Activated B cell treated with CpG ODN at 0.5 μM for 24 hours (primary cell): ENCODE measurements around the gene SIAE. TPM values are rescaled to one million over a fixed set of nuclear protein-coding genes. Genes with fewer than 3 reads are reported as not detected.

Experiments used
- ATAC-seq: fragments of 200-7000 bp; cut with Tn5 transposase; one replicate; pipeline ENCODE4 v1.10.0; 2021; ENCODE audit warnings: low read depth, mild to moderate bottlenecking, moderate library complexity
- CTCF ChIA-PET: fragments of 350-600 bp; sonication (Branson Sonifier 250); formaldehyde crosslinking; loops from one replicate; lab custom pipeline; 2021; ENCODE audit warnings: antibody characterized with exemption; lab: Charles Lee
- POLR2A ChIA-PET: fragments of 350-600 bp; sonication (Branson Sonifier 250); formaldehyde crosslinking; loops from one replicate; lab custom pipeline; 2021; ENCODE audit warnings: antibody characterized with exemption; lab: Charles Lee
- DNase-seq: peaks from one replicate; pipeline ENCODE4 v3.0.0; 2022
- H3K27ac Mint-ChIP-seq: one replicate; pipeline ENCODE4 v1.8.0; 2020; ENCODE audit warnings: mixed read lengths
- H3K27me3 Mint-ChIP-seq: one replicate; pipeline ENCODE4 v1.8.0; 2021; ENCODE audit warnings: mixed read lengths
- H3K36me3 Mint-ChIP-seq: one replicate; pipeline ENCODE4 v1.8.0; 2021; ENCODE audit warnings: low read depth, mixed read lengths
- H3K4me1 Mint-ChIP-seq: one replicate; pipeline ENCODE4 v1.8.0; 2021; ENCODE audit warnings: mixed read lengths
- H3K4me3 Mint-ChIP-seq: one replicate; pipeline ENCODE4 v1.8.0; 2020; ENCODE audit warnings: mild to moderate bottlenecking, mixed read lengths
- H3K9me3 Mint-ChIP-seq: one replicate; pipeline ENCODE4 v1.8.0; 2020; ENCODE audit warnings: mixed read lengths
- CTCF ChIP-seq: fragments of 200-600 bp; IDR thresholded peaks from one replicate; pipeline ENCODE4 v1.8.0; 2022; ENCODE audit warnings: antibody characterized with exemption, mild to moderate bottlenecking
- intact Hi-C: fragments of 100-400 bp; cut with micrococcal nuclease; formaldehyde crosslinking; loops from one replicate; pipeline ENCODE4 v1.15.1; 2024
- total RNA-seq: library from RNA; stranded (reverse); gene quantifications from 2 replicates; pipeline ENCODE4 v1.2.3, GENCODE V29; 2022

SIAE gene
- total RNA-seq, 1 donor from 2014 or later = 3.4 TPM

- CTCF ChIA-PET = no interaction called here
- no peak overlapping the region for H3K4me3 Mint-ChIP-seq
- no peak for TF ChIP-seq CTCF
- intact Hi-C loops = no loop called here
- ATAC-seq (no peak), DNase-seq (no peak)
- peaks cover 12% of the 10 kb centered on the region for H3K36me3 Mint-ChIP-seq
- H3K9me3 Mint-ChIP-seq = peaks cover 10% of the 10 kb centered on the region
- H3K4me1 Mint-ChIP-seq = peaks cover 7% of the 10 kb centered on the region
- POLR2A ChIA-PET = no interaction called here
- H3K27me3 Mint-ChIP-seq = no peaks in the 10 kb centered on the region
- no peak overlapping the region for H3K27ac Mint-ChIP-seq
Observed at GRCh38 chr11:124678416-124678815, 4.9 kb upstream of the SIAE start.

DNA sequence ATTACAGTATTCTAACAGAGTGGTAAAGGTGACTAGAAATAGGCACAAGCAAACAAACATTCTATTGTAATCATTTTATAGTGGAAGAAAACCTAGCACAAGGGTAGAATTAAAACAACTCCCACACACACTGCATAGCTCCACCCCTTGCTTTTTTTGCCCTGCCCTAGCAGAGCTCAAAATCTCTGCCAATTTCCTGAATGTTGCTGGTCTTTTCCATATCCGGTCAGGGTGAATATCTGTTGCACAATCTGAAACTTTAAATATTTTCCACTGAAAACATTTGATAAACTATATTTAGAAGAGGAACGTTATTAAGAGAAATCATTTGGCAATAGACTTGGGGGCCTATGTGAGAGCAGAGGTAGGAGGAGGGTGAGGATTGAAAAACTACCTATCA lies 2.8 kb upstream of the SIAE start:
- H3K36me3 Mint-ChIP-seq = peaks cover 2% of the 10 kb centered on the region
- intact Hi-C loops = no loop called here
- no peak for ATAC-seq
- peaks cover 18% of the 10 kb centered on the region for H3K4me1 Mint-ChIP-seq
- no peak for TF ChIP-seq CTCF
- peaks cover 3% of the 10 kb centered on the region for H3K9me3 Mint-ChIP-seq
- no peaks in the 10 kb centered on the region for H3K27me3 Mint-ChIP-seq
- H3K27ac Mint-ChIP-seq = no peak overlapping the region
- CTCF ChIA-PET = interaction anchor here (1.0 to 1.4 kb wide), 2 partner anchors 86 to 88 kb away, joined by 3 read pairs; no protein-coding TSS in a partner anchor
- POLR2A ChIA-PET = interaction anchor here (1.0 kb wide), 1 partner anchor 70 kb away, joined by 3 read pairs; no protein-coding TSS in a partner anchor
- DNase-seq = no peak
- no peak overlapping the region for H3K4me3 Mint-ChIP-seq

GRCh38 chr11:124674571-124674970 lies 1.0 kb upstream of the SIAE start:
- peak overlapping the region; percentile 95 for H3K27ac Mint-ChIP-seq
- ATAC-seq (no peak), DNase-seq (no peak)
- H3K4me1 Mint-ChIP-seq = peaks cover 27% of the 10 kb centered on the region
- ChIA-PET CTCF (no interaction called here), POLR2A (interaction anchor here (0.6 to 2.5 kb wide), 10 partner anchors 22 to 126 kb away, joined by 3 to 24 read pairs (median 8); partner anchors contain the start of genes MSANTD2, NRGN and TBRG1)
- intact Hi-C loops = loop anchor here (2.0 to 5.0 kb wide), 4 partner anchors 398 to 1212 kb away; partner anchors contain the start of genes HYLS1 and TMEM218
- no peaks in the 10 kb centered on the region for H3K9me3 Mint-ChIP-seq
- peak overlapping the region; percentile 92 for H3K4me3 Mint-ChIP-seq
- TF ChIP-seq CTCF = no peak
- H3K36me3 Mint-ChIP-seq = peaks cover 2% of the 10 kb centered on the region
- H3K27me3 Mint-ChIP-seq = no peaks in the 10 kb centered on the region

GRCh38 chr11:124674168-124674517 lies 604 bp upstream of the SIAE start:
- ATAC-seq (no peak), DNase-seq (no peak)
- intact Hi-C loops = loop anchor here (2.0 to 5.0 kb wide), 4 partner anchors 398 to 1213 kb away; partner anchors contain the start of genes HYLS1 and TMEM218
- CTCF ChIA-PET = interaction anchor here (0.8 to 1.4 kb wide), 6 partner anchors 65 to 165 kb away, joined by 3 to 5 read pairs (median 3); partner anchors contain the start of gene MSANTD2
- Mint-ChIP-seq H3K9me3 (no peaks in the 10 kb centered on the region), H3K36me3 (peaks cover 2% of the 10 kb centered on the region), H3K4me1 (peaks cover 27% of the 10 kb centered on the region), H3K27me3 (no peaks in the 10 kb centered on the region), H3K4me3 (peak overlapping the region; percentile 92), H3K27ac (peak overlapping the region; percentile 95)
- no peak for TF ChIP-seq CTCF
- POLR2A ChIA-PET = interaction anchor here (0.6 to 2.5 kb wide), 12 partner anchors 49 to 126 kb away, joined by 3 to 24 read pairs (median 8); partner anchors contain the start of genes MSANTD2, NRGN and TBRG1

DNA sequence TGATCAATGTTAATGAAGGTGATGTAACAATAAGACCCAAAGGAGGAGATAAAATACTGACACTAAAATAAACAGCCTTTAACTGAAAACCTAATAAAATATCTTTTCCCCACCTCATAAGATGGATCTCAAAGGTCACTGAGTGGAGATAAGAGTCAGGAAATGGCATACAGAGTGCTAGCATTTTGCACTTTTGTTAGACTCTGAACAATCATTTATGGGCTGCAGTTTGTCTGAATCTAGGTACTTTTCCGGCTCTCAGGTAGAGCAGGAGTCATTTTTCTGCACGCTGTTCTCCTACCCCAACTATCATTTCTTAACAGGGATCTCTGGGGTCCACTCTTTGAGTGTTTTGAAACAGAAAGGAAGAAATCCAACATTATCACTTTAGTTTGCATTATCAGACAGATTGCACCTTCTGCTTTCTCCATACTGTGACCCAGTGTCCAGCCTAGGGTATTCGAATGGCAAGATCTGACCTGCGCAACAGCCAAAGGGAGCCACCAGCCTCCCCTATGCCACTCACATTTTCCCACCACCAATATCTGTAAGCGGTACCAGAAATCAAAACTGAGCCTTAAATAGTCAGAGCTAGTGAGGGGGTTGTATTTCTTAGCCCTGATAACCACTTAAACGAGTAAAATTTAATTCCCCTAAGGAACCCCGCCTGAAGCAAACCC lies 863 bp downstream of the SIAE start:
- Mint-ChIP-seq H3K36me3 (peaks cover 2% of the 10 kb centered on the region), H3K9me3 (no peaks in the 10 kb centered on the region), H3K4me3 (peak overlapping the region; percentile 92), H3K27me3 (no peaks in the 10 kb centered on the region), H3K27ac (peak overlapping the region; percentile 72), H3K4me1 (peaks cover 27% of the 10 kb centered on the region)
- CTCF ChIA-PET = interaction anchor here (1.4 kb wide), 3 partner anchors 91 to 167 kb away, joined by 3 read pairs; no protein-coding TSS in a partner anchor
- POLR2A ChIA-PET = interaction anchor here (1.0 to 2.5 kb wide), 8 partner anchors 50 to 128 kb away, joined by 4 to 24 read pairs (median 9); partner anchors contain the start of genes MSANTD2, NRGN and TBRG1
- intact Hi-C loops = loop anchor here (1.0 to 5.0 kb wide), 11 partner anchors 50 to 920 kb away; partner anchors contain the start of genes CCDC15, MSANTD2, NRGN and STT3A
- ATAC-seq = no peak
- DNase-seq = no peak
- TF ChIP-seq CTCF = no peak
